Stimulated activated CD8-positive, alpha-beta memory T cell treated with anti-CD3 and anti-CD28 coated beads, Interleukin-15, amount 100 ng/mL, for 4 hours (primary cell): ENCODE results near the gene VIPR2.
A peak's percentile ranks its signal among the peaks of the same experiment; 100 is the strongest.

ENCODE experiments used
- DNase-seq, 2 donors: peaks; one replicate each; pipeline ENCODE4 v3.0.0-alpha.2; 2020; ENCODE audit warnings: low read depth in 2 of 2

The VIPR2 gene

DNA sequence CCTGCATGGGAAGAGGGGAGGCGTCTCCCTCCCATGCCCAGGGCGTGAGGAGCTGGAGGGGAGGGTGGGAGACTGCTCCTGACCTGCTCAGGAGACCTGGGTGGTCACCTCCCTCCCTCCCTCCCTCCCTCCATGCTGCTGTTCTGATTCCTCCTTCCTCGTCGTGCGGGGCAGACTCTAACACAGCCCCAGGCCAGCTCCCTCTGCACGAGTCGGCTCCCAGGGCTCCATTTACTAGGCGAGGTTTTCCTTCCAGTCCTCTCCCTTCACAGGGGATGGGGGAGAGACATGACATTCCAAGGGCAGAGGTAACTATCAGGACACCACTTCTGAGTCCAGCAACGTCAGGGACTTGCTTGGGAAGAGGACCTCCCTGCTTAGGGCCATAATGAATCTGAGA is 23.6 kb downstream of the VIPR2 start:
- no peak for DNase-seq

DNA sequence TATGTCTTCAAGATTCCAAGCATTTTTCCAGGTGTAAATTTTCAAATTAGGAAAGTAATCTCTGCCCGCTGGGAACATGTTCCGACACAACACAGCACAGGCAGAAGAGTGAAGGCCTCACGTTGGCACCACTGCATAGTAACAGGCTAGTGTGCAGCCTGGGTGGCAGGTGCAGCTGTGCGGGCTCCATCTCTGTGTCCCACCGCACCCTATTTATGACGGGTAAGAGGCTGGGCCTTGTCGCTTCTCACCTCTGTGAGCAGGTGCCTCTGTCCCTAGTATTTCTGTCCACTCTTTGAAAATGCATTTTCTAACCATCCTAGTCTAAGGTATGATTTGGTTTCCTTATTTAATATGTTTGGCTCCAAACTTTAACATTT is 24.1 kb downstream of the VIPR2 start:
- DNase-seq: no peak

DNA sequence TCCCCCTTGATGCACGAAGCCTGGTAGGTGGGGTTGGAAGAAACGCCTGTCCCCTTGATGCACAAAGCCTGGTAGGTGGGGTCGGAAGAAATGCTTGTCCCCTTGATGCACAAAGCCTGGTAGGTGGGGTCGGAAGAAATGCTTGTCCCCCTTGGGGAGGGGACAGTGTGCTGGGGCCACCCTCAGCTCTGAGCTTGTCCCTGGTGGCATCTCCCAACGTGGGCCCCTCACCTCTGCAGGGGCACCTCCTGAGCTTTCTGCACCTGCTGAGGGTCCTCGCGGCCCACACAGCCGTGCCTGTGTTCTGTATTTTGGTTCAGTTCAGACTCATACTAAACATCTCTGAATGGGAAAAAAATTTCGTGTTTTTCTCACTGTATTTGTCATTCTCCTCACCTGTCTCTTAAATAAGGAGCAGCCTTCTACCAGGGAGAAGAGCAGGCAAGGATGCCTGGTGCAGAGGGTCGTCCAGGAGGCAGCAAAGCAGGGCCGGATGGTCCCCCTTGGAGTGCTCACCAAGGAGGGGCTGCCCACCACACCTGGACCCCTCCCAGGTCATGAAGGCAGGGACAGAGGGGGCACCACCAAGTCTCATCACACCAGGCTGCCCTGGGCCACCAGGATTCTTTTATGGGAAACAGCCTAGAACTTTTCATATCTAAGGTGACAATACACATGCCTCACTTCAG is 24.7 kb downstream of the VIPR2 start:
- DNase-seq: no peak

DNA sequence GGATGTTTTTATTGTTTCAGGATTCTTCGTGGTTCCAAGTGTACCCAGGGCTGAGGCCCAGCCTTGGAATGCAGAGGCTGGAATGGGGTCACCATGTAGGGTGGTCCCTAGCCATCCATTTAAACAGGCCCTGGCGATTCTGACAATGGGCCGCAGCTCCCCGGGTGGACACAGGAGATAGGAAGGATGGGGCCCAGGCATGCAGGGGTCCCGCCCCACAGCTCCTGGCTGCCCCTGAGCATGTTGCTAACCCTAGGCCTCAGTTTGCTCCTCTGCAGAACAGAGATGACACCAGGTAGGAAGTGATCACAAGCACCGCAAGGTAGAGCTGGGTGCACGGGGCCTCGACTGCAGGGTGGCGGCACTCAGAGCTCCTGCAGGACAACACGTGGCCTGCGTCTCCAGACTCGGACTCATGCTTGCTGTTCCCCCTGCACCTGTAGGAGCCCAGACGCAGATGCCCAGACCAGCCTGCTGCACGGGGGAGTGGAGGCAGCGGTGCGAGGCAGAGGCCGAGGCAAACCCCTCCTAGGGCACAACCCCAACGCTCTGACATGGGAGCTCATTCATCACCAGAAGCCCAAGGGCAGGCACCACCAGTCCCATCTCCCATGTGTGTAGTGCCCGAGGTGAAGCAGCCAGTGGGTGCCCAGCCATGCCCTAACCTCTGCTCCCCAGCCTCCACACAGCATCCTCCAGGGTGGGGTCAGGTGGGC is 25.5 kb downstream of the VIPR2 start:
- DNase-seq: no peak

DNA sequence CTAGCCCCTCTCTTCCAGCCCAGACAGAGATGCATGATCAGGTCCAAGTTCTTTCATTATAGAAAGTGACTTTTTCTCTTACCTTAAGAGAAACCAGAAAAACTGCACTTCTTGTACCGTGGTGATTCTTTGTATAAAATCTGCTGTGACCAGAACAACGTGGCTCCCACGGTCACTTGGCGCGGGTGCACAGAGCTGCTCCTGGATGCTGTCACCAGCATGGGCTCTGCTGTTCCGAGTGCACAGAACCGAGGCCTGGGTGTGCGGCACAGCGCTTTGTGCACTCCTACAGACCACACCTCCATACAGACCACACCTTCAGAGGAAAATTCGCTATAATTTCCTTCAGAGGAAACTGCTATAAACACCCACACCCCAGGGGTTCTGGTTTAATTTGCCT is 26.0 kb downstream of the VIPR2 start:
- no peak for DNase-seq

DNA sequence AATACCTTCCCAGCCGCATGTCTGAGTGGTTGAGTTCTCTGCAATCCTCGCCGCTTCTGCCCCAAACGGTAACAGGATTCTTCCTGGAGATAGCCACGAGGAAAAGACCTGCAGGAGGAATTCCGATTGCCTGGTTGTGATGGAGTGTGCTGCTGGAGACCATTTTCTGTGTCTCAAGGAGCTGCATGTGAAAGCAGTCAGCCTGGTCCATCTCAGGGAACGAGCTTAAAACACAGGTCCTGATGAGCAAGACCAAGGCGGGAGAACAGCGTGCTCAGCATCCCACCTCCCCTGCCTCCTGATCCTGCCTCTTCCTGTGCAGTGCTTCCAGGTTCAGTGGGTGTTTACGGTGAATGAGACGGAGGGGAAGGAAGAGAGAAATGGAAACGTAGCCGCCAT is 26.5 kb downstream of the VIPR2 start:
- DNase-seq: no peak

DNA sequence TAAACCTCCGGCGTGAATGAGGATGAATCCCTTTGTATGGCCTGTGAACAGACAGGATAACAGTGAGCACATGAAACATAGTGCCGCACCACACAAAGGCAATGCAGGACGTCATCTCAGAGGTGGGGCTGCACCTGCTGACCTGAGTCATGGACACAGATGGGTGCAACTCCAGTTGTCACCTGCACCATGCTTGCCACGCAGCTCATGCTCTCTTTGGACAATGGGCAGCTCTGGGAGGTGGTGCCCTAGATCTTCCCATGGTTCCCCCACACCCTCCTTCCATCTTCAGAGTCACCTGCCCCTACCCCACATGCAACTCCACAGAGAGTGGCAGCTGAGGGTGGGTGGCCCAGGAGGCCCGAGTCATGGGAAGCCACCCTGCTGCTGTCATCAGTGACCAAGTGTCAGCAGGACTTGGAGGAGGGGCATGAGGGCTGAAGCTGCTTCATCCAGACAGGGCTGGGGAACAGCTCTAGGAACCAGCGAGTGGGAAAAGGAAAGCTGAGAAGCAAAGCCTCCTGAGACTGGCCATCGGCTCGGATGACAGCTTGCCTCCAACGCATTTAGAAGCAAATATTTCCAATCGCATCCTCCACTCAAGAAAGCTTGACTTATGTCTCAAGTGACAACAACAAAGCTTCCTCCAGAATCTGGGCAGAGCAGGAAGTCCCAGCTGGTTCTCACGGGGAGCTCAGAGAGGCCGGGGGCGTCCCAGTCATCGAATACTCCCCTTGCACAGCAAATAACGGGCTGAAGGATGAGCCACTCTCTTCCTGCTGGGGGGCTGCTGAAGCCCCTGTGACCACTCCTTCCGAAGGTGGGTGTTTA is 27.1 kb downstream of the VIPR2 start:
- DNase-seq: no peak

DNA sequence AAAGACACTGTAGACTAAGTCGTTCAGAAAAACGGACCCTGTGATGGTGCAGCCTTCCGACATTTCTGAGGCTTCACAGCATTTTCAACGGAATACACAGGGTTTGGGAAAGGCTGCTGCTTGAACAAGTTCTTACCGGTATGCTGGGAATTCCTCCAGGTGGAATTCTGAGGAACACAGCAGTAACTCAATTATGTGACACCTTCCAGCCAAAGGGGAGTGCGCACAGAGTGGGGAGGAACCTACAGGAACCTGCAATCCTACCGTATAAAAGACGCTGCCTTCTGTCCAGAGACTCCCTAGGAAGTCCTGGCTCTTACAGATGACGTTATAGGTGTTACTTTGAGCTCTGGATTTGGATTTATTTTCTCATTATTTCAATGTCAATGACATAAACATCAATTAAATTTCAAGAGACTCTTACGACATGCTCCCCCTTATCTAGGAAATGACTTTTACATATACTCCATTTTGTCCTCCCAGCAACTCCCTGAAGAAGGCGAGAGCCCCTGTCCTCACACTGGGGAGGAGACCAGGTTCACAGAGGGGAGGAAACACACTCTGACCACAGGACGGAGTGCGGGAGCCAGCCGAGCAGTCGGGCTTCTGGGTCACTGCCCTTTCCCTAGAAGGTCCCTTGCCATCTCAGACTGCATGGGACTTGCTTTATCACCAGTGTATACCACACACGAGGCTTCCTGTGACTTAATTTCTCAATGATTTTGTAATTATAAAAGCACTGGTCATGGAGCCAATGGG is 27.9 kb downstream of the VIPR2 start:
- no peak for DNase-seq

DNA sequence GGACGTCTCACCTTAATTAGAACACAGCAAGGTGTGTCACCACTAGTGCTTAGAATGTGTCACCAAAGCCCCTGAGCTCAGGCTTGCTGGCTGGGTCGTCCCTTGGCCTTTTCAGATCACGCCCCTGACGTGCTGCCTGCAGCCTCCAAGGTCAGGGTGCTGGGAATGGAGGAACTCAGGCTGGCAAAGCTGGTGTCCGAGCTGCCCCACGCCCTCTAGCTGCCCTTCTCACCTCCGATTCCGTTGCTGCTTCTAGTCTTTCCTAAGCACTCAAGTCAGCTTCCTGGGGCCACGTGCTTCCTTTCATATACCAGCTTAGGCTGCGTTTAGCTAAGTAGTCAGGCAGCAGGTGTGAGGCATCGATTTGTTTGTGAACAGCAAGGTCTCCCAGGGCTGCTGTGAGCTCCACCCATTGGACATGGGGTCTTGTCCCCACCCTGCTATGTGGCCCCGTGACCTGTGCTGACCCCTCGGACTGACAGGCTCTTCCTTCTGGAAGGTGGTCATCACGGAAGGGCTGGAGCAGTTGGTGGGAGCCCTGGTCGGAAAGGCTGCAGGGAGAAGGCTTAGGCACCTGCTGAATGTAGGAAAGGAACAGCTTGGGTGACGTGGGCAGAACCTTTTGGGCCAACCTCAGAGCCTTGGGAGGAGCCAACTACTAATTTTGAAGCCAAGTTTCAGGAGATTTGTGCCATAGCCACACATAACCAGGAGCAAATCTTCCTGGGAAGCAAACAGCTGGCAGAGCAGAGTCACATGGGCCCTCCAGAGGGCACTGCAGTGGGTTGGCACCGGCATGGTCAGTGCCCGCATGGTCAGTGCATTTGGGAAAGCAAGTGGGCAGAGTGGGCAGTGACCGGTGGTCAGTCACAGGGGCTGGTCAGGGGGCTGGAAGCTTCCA is 28.8 kb downstream of the VIPR2 start:
- DNase-seq: no peak

DNA sequence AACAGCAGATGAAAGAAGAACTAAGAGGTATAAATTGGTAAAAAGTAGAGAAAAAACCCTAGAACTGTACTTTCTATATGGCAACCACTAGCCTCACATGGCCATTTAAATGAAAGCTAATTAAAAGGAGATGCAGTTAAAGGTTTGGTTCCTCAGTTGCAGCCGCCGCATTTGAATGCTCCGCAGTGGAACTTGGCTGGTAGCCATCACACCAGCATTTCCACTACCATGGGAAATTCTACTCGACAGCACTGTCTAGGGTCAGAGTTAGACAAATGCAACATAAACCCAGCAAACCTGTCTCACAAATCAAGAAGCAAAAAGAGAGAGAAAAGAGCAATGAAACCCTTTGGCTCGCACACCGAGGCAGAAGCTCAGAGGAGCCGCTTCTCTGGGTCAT is 29.7 kb downstream of the VIPR2 start:
- no peak for DNase-seq

DNA sequence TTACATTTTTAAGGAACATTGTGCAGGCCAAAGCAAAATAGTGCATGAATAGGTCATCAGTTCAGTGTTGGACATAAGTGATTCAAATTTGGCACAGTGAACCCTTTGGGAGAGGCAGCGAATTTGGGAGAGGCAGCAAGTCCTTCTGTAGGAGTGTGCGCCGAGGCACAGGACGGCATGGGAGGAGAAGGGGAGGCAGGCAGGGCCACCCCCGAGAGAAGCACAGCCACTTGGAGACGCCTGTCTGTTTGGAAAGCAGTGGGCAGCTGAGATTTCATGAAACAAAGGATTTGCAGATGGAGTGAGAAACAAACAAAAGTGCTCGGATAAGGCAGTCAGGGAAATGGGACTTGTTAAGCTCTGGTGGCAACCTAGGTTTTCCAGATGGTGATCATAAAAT is 30.6 kb downstream of the VIPR2 start:
- DNase-seq: no peak

DNA sequence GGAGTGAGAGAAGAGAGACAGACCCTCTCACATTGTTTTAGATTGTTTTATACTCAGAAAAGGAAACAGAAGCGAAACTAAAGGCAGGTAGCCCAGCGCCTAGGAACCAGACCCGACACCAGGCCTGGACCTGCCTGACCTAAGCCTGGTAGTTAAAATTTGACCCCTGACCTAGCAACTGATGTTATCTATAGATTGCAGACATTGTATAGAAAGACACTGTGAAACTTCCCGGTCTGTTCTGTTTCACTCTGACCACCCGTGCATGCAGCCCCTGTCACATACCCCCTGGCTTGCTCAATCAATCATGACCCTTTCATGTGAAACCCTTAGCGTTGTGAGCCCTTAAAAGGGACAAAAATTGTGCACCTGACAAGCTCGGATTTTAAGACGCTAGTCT is 31.6 kb downstream of the VIPR2 start:
- DNase-seq: no peak

DNA sequence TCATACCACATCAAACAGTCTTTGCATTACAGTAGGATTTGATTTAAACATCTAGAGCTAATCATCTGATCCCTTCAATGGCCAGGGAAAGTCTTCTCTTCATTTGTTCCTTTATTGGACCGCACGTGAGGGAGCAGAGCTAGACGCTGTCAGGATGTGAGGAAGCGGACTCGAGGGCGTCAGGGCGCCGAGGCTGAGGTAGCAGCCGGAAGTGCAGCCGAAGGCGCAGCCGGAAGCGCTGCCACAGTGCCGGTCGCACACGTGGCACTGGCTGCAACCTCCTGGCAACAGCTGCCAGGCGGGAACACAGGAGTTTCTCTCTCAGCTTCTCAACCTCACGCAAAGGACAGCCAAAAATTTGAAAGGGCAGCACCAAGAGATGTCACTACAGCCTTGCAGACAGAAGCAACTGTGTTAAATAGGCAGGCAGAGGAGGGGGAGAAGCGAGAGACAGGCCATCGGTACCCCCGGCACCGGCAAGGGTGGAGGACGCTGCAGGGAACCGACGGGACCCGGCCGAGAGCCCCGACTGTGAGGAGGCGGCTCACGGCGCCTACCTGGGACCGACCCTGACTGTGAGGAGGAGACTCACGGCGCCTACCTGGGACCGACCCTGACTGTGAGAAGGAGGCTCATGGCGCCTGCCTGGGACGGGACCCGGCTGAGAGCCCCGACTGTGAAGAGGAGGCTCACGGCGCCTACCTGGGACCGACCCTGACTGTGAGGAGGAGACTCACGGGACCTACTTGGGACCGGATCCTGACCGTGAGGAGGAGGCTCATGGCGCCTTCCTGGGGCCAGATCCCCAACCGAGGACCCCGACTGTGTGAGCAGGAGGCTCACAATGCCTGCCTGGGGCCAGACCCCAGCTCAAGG is 32.3 kb downstream of the VIPR2 start:
- peak in 1 of 2 donors; percentile 2 for DNase-seq

DNA sequence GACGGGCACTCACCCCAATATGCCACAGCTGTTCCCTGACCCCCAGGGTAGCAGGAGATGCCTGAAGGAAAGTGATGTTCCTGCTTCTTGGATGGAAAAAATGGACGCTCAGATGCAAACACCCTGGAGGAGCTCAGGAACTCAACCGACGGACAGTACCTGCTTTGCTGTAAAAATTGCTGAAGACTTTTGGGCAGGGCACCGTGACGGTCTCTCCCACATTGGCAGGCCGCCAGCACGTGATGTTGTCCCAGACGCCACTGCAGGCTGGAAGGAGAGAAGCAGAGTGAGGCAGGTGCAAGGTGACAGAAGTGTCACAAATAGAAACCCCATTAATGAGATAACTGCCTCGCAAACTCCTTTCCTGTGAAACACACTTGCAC is 35.0 kb downstream of the VIPR2 start:
- DNase-seq: no peak

DNA sequence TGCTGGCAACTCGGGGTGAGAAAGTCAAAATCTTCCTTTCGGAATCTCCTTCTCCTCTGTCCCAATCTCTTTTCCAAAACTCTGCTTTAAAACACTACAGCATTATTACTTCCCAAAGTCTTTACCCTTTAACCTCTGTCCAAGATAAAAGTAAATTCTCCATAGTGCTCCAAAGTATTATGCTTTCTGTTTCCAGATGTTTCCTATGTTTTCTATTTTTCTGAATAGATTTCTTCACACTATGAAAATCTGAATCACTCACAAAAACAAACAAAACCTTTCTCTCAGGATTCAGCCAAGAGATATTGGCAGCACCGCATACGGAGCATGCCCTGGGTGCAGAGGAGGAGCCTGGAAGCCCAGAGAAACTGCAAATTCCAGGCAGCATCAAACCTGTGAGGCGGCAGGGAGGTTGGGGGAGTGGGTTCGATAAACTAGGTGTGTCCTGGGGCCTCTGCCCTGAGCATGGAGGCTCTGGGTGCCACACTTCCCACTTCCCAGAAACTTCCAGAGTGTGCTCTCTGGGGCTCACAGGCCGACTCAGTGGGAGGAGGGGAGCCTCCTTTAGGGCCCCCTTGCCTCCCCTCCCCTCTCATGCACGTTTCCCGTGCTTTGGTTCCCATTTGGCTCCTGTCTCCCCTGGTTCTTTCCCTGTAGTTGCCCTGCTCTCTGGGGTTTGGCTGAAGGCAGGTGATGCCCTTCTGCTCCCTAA is 35.6 kb downstream of the VIPR2 start:
- no peak for DNase-seq

DNA sequence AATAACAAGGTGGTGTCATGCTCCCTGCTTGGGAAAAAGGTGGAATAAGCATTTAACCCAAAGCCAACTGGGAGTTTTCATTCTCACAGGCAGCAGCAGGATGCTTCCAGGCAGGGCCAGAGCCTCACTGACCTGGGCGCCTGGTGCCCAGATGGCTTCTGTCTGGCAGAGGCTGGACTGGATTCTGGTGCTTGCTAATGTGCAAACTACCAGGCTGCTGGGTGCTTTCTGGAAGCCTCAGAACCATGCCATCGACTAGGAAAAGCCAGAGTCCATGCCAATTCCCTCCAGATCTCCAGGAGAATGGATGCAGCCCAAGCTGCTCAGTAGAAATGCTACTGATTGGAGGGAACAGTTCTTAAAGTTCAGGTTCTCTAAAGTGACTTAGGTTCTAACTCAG is 36.2 kb downstream of the VIPR2 start:
- DNase-seq: no peak

DNA sequence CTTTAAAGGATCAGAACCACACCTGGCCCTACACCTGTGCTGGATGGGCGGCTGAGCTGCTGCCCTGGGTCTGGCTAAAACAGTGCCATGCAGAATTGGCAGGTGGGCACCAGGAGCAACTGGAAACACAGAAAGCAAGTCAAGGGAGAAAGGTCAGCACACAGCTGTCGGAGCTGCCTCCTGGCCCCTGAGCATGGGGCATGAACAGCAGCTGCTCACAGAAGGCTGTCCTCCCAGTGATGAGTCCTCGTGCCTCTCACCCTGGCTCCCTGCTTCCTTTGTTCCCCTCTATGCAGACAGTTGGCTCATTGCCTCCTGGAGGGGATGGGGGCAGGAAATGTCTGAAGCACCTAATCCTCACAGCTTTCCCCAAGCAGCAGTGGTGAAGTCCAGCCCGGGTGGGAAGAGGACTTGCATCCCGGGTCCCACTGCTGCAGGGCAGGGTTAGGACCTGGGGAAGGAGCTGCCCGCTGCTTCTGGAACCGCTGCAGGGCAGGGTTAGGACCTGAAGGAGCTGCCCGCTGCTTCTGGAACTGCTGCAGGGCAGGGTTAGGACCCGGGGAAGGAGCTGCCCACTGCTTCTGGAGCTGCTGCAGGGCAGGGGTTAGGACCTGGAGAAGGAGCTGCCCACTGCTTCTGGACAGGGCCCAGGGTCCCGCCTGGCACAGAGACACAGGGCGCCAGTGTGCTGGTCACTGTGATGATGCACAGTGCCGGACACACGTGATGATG is 37.3 kb downstream of the VIPR2 start:
- no peak for DNase-seq
